Measurements from ENCODE around the gene SFMBT2.

The SFMBT2 gene

GRCh38 chr10:7121154-7121797 is 289.6 kb downstream of the SFMBT2 start:
- DNase-seq = peak; percentile 86

GRCh38 chr10:7119325-7120015 is 291.4 kb downstream of the SFMBT2 start:
- peak; percentile 68 for DNase-seq

DNA sequence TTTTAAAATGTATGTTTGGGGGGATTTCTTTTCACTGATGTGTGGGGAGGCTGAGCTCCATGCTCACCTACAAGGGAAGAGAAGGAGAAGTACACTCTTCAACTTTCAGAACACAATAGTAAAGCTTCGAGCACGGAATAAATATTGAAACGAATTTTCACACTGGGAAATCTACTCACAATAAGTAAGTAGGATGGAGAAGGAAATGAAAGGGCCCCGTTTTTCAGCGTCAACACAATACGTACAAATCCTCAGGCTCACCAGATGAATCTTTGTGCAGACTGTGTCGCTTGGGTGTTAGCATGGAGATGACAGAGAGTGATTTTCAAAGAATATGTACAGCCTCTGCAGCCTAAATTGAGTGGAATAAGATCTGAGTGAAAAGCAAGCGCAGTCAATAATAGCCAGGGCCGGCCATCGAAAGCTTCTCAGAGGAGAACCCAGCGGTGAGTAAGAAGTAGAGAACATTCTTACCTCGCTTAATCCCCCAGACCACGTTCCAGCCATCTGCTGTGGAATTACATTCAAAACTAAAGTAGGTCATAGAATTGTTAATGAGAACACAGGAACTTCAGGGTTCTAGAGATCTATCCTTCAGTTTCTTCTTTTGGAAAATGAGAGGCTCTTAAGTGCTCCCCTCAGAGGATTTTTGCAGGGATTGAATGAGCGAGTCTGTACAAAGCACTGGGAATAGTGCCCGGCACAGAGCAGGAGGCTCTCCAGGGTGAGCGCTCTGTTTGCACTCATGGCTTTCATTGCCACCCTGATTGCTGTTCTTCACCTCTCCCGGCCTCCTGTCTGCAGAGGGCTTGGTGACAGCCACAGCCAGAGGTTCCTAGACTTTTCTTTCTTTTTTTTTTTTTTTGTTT is 292.8 kb downstream of the SFMBT2 start:
- DNase-seq = no peak

DNA sequence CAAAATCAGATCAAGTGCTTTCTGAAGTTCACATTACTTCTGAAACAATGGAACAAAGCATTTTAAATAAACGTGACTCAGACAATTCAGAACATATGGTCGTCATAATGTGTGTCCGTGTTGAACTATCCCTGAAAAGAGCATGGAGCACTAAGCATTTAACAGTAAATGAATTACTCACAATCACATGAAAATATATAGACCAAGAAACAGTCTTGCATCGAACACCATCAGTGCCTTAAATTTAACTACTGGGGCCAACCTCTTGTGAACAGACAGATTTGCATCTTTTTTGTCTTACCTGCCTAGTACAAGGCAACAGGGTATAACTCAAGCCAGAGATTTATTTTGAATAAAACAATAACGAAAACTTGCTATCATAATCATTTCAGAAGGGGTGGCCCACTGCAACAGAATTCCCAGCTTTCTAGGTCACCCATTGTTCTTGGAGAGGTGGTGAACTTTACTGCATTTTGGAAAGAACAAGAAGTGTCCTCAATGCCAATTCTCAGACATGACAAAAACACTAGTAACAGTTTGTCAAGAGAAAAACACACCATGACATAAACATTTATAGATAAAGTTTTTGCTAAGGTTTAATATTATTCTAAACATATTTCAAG is 293.5 kb downstream of the SFMBT2 start:
- DNase-seq = no peak

GRCh38 chr10:7111561-7111960 is 299.3 kb downstream of the SFMBT2 start:
- DNase-seq = no peak

GRCh38 chr10:7111089-7111488 is 299.7 kb downstream of the SFMBT2 start:
- DNase-seq = no peak

All from hematopoietic multipotent progenitor cell treated with erythropoietin and hydrocortisone succinate and interleukin-3 and kit ligand, for 4 days (in vitro differentiated cells).